HG02852 (cell line): Measurements from ENCODE around the gene C1orf216.
"Not testable (repeated sequence)": the region's sequence is repeated elsewhere in the genome, so short reads cannot be mapped to it uniquely, and the experiment has no call there.

Experiments used
- ATAC-seq: cut with Tn5 transposase; IDR thresholded peaks from one replicate; pipeline ENCODE4 v1.9.1; 2021; ENCODE audit warnings: mild to moderate bottlenecking, moderate library complexity; ENCODE audit not compliant: unreplicated experiment

The C1orf216 gene

GRCh38 chr1:35707601-35708440, 10.9 kb downstream of the C1orf216 start:
- ATAC-seq = no peak

GRCh38 chr1:35706846-35707600, 11.7 kb downstream of the C1orf216 start:
- no peak for ATAC-seq

GRCh38 chr1:35702508-35702907, 16.2 kb downstream of the C1orf216 start:
- ATAC-seq = no peak

GRCh38 chr1:35699152-35699551, 19.5 kb downstream of the C1orf216 start:
- not testable (repeated sequence) for ATAC-seq

- no peak for ATAC-seq
Observed at GRCh38 chr1:35692317-35692716, 26.4 kb downstream of the C1orf216 start.

DNA sequence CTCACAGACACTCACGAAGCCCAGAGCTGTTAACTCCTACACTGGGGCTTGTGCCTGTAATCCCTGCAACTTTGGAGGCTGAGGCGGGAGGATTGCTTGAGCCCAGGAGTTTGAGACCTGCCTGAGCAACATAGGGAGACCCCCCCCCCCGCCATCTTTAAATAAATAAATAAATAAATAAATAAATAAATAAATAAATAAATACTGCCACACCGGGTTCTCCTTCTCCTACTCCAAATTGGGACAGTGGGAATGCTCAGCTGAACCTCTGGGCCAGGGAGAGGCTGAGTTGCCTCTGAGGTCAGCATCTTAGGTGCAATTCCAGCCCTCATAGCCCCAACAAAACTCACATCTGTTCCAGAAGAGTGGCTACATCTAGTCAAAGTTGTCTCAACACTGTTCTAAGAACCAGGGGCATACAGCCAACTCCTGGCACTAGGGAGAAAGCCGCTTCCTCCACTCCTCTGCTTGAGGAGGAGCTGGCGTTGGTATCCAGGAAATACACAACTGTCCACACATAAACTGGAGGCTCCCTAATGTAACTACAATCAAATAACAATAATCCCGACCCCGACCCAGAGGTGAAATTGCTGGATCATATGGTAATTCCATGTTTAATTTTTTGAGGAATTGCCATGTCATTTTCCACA, 27.0 kb downstream of the C1orf216 start:
- no peak for ATAC-seq

DNA sequence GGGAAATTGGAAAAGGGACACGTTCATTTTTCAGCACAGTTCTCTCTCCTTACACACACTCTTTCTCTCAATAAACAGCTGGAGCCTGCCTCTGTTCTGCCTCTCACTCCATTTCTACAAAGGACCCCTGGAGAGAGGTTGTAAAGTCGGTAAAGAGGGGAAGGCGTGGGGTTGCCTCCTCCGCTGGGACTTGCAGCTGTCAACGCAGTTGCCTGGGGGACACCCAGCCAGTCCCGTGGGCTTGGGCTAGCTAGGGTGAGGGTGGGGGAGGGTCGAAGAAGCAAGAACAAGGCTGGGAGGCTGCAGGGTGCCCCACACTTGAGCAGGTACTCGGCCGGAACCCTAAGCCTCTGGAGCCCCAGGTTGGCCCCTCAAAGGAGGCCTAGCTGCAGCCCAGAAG, 27.6 kb downstream of the C1orf216 start:
- ATAC-seq = no peak

DNA sequence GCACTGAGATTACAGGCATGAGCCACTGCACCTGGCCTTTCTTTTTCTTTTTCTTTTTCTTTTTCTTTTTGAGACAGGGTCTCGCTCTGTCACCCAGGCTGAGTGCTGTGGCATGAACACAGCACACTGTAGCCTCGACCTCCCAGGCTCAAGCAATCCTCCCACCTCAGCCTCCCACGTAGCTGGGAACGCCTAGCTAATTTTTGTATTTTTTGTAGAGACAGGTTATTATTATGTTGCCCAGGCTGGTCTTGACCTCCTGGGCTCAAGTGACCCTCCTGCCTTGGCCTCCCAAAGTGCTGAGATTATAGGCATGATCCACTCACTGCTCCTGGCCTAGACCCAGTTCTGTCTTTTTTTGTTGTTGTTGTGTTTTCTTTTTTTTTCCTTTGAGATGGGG, 28.6 kb downstream of the C1orf216 start:
- not testable (repeated sequence) for ATAC-seq

GRCh38 chr1:35688161-35688560, 30.5 kb downstream of the C1orf216 start:
- no peak for ATAC-seq

DNA sequence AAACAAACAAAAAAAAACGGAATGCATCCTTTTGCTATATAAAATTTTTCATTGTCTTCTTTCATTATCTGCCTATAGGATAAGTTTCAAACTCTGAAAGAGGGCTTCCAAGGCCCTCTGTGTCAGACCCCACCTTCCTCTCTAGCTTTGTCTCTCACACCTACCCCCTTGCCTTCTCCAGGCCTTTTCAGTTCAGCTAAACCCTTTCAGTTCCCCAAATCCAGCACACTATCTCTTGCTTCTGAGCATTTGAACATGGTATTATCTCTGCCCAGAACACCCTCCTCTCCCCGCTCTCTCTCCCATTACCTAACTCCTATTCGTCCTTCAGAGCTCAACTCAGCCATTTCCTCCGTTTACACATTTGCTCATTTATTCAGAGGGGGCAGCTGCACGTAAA, 35.7 kb downstream of the C1orf216 start:
- no peak for ATAC-seq

- ATAC-seq = no peak
Observed at GRCh38 chr1:35680271-35680670, 38.4 kb downstream of the C1orf216 start.

DNA sequence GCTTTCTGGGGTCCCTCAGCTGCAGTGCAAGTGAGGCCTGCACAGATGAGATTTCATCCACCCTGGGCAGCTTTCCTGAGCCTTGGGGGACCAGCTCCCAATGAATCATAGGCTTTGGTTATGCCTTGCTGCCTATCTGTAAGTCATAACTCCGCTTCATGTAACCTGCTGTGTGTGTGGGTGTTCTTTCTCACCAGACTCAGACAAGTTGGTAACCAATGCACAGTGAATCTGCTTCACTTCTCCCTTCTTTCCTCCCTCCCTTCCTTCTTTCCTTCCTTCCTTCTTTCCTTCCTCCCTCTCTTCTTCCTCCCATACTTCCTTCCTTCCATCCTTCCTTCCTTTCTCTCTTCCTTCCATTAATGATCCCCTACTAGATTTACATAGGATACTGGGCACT, 42.9 kb downstream of the C1orf216 start:
- ATAC-seq = no peak

DNA sequence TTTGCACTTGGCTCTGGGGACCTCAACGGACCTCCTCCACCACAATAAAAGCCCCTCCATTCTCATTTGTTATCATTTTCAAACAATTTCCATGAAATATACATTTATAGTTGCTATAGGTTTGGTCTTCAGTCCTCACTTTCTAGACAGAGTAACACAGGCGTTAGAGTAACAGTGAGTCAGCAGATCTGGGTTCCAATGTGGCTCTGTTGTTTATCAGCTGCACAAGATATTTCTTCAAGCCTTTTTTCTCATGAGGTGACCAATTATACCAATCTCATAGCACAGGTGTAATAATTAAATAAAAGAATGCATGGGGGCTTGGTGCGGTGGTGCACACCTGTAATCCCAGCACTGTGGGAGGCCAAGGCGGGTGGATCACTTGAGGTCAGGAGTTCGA, 44.6 kb downstream of the C1orf216 start:
- ATAC-seq = no peak

DNA sequence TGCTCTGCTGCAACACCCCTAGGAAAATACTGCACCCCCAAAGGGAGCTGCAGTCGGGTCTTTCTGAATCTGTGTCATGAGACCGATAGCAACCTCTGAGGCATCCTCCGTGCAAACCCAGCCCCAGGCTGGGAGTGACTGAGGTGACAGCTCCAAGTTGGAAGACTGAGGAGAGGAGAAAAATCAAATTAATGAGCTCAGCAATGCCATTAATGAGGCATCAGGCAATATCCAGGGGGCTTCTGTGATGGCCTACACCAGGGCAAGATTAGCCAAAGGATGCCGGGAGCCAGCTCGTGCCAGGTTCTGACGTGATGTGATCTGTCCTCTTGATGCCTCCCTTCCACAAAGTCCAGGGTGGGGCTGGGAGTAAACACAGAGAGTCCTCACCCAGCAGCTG, 46.6 kb downstream of the C1orf216 start:
- no peak for ATAC-seq

DNA sequence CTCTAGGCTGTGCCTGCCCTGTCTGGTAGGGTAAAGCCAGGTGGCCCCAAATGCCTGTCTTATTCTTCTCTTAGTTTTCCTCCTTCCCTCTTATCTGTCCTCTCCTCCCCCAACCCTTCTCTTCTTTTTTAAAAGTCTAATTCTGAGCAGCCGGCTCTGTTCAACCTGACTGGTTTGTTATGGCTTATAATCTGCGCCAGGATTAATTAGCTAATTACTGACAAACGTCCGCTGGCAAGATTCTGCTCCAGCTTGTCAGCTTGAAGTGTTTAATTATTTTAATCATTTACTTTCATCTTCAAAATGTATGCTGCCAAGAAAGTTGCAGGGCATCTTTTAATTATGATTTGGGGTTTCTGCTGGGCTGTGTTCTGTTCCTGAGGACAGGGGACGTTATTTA, 50.2 kb downstream of the C1orf216 start:
- ATAC-seq = no peak

DNA sequence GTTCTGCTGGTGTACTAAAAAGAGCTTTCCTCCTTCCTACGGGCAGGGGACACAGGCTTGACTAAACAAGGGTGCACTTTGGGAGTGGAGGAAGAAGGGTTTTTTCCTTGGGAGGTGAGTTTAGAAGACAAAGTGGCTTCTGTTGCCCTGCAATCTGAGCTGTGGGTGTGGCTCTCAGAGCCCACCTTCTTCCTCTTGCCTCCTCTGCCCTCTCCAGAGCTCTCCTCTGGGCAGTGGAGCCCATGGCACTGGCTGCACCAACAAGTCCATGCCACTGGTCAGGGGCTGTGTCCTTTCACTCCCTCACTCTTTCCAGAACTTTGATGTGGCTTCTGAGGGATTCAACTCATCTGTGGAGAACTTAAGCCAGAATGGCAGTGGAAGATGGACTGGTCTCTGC, 51.8 kb downstream of the C1orf216 start:
- no peak for ATAC-seq

- ATAC-seq = no peak
Observed at GRCh38 chr1:35666216-35666615, 52.5 kb downstream of the C1orf216 start.
